Measurements from ENCODE around the gene F2RL2.

DNA sequence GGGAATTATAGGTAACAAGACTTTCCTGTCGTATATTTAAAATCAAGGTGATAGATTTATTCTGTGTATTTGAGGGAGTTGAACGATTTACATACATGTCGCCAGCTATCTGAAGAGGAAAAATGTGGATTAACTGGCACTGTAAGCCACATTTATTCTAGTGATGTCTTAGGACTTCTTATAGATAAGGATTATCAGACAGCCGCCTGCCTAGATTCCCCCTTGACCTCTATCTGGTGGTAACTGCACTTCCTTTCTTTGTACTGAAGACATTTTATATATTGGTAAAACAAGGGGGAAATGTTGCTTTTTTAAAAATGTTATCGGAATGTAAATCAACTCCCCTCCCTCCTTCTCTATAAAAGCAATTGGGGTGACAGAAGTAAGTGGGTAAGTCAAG lies 39.3 kb upstream of the F2RL2 start:
- TF ChIP-seq, protein P1, sequence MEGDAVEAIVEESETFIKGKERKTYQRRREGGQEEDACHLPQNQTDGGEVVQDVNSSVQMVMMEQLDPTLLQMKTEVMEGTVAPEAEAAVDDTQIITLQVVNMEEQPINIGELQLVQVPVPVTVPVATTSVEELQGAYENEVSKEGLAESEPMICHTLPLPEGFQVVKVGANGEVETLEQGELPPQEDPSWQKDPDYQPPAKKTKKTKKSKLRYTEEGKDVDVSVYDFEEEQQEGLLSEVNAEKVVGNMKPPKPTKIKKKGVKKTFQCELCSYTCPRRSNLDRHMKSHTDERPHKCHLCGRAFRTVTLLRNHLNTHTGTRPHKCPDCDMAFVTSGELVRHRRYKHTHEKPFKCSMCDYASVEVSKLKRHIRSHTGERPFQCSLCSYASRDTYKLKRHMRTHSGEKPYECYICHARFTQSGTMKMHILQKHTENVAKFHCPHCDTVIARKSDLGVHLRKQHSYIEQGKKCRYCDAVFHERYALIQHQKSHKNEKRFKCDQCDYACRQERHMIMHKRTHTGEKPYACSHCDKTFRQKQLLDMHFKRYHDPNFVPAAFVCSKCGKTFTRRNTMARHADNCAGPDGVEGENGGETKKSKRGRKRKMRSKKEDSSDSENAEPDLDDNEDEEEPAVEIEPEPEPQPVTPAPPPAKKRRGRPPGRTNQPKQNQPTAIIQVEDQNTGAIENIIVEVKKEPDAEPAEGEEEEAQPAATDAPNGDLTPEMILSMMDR (IDR thresholded peaks at IDR 0.05) = no peak
- TF ChIP-seq POLR2A (IDR thresholded peaks at IDR 0.05; ENCODE audit: low read depth) = no peak

Measured in esophagus muscularis mucosa (tissue), 3 donors.